Activated naive CD4-positive, alpha-beta T cell treated with anti-CD3 and anti-CD28 coated beads, Interleukin-2, amount 10 ng/mL, durations not matched to agents 7 days and 5 days (primary cell): ENCODE data around the gene PIWIL4.

Experiments
- CTCF ChIA-PET: fragments of 350-600 bp; sonication (Branson Sonifier 250); formaldehyde crosslinking; loops from one replicate; lab custom pipeline; 2021; ENCODE audit warnings: antibody characterized with exemption; lab: Charles Lee
- DNase-seq: peaks from one replicate; pipeline ENCODE4 v3.0.0-alpha.2; 2020
- H3K27ac Mint-ChIP-seq: one replicate; pipeline ENCODE4 v1.8.0; 2021; ENCODE audit warnings: mild to moderate bottlenecking, moderate library complexity, mixed read lengths
- H3K27me3 Mint-ChIP-seq: one replicate; pipeline ENCODE4 v1.8.0; 2021; ENCODE audit warnings: mild to moderate bottlenecking, mixed read lengths
- H3K36me3 Mint-ChIP-seq: one replicate; pipeline ENCODE4 v1.8.0; 2021; ENCODE audit warnings: mixed read lengths
- H3K4me1 Mint-ChIP-seq: one replicate; pipeline ENCODE4 v1.8.0; 2021; ENCODE audit warnings: mixed read lengths
- H3K4me3 Mint-ChIP-seq: one replicate; pipeline ENCODE4 v1.8.0; 2021; ENCODE audit warnings: mild to moderate bottlenecking, moderate library complexity, mixed read lengths
- H3K9me3 Mint-ChIP-seq: one replicate; pipeline ENCODE4 v1.8.0; 2021; ENCODE audit warnings: mixed read lengths

The PIWIL4 gene

DNA sequence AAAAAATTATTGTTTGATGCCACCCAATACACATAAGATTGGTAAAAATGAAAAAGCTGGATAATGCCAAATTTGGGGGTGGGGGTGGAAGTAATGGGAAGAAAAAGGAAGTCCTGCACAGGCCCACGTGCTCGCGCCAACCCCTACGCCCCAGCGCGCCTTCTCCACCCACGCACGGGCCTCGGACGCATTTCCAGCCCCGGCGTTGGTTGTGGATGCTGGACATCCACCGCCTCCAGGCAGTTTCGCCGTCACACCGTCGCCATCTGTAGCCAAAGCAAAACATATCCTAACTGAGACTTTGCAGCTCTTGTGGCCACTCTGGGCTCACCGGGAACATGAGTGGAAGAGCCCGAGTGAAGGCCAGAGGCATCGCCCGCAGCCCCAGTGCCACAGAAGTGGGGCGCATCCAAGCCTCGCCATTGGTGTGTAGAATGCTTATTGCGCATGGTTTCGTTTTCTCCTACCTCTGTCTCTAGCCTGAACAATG lies at the start of gene PIWIL4:
Gene PIWIL4 (plus strand): TSS at position 188 of the 490 bp plus-strand sequence. CDS start 151 bp downstream, at position 339.
- no peak within 1 kb of the TSS for H3K4me3 Mint-ChIP-seq

DNA sequence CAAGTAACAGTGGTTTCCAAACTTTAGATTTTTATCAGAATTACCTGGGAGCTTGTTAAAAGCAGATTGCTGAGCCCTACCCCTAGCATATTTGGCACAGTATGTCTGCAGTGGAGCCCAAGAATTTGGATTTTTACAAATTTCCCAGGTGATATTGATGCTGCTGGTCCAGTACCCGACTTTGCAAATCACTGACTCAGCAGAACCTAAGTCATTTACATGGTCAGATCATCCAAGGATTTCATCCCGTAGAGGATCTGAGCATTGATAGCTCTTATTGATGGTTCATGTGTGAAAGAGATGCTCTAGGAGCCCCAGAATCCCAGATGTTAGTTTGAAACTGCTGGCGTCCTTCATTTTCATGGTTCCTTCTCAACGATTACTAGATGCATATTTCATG lies 48.9 kb upstream of the PIWIL4 start:
- peaks cover 22% of the 10 kb centered on the region for H3K27me3 Mint-ChIP-seq
- CTCF ChIA-PET: interaction anchor here (0.6 to 2.0 kb wide), 3 partner anchors 22 to 854 kb away, joined by 3 to 6 read pairs (median 4); no protein-coding TSS in a partner anchor

More for the DNA sequence above, at the start of gene PIWIL4:
- no peak for DNase-seq
- Mint-ChIP-seq H3K9me3 (no peaks in the 10 kb centered on the region), H3K4me1 (no peaks in the 10 kb centered on the region), H3K27ac (no peak within 1 kb of the TSS), H3K27me3 (no peaks in the 10 kb centered on the region), H3K36me3 (no peaks in the 10 kb centered on the region)
- CTCF ChIA-PET: no interaction called here

GRCh38 chr11:94519478-94520084 lies 47.6 kb upstream of the PIWIL4 start:
- no peak overlapping the region for H3K27ac Mint-ChIP-seq
- no peak for DNase-seq
- no peaks in the 10 kb centered on the region for H3K9me3 Mint-ChIP-seq
- no peaks in the 10 kb centered on the region for H3K4me1 Mint-ChIP-seq
- H3K36me3 Mint-ChIP-seq: no peaks in the 10 kb centered on the region
- CTCF ChIA-PET: interaction anchor here (0.6 to 1.8 kb wide), 4 partner anchors 9 to 605 kb away, joined by 3 to 6 read pairs (median 5); no protein-coding TSS in a partner anchor
- peaks cover 19% of the 10 kb centered on the region for H3K27me3 Mint-ChIP-seq
- no peak overlapping the region for H3K4me3 Mint-ChIP-seq

More for the DNA sequence above, 48.9 kb upstream of the PIWIL4 start:
- DNase-seq: no peak
- no peaks in the 10 kb centered on the region for H3K36me3 Mint-ChIP-seq
- no peaks in the 10 kb centered on the region for H3K4me1 Mint-ChIP-seq
- no peak overlapping the region for H3K4me3 Mint-ChIP-seq
- H3K9me3 Mint-ChIP-seq: no peaks in the 10 kb centered on the region
- H3K27ac Mint-ChIP-seq: no peak overlapping the region

- Mint-ChIP-seq H3K27me3 (peaks cover 16% of the 10 kb centered on the region), H3K36me3 (no peaks in the 10 kb centered on the region), H3K9me3 (no peaks in the 10 kb centered on the region), H3K27ac (no peak overlapping the region), H3K4me1 (no peaks in the 10 kb centered on the region), H3K4me3 (no peak overlapping the region)
- DNase-seq: no peak
- CTCF ChIA-PET: interaction anchor here (0.8 to 1.2 kb wide), 6 partner anchors 10 to 626 kb away, joined by 3 to 4 read pairs (median 3); no protein-coding TSS in a partner anchor
Observed at GRCh38 chr11:94521684-94522083, 45.5 kb upstream of the PIWIL4 start.

DNA sequence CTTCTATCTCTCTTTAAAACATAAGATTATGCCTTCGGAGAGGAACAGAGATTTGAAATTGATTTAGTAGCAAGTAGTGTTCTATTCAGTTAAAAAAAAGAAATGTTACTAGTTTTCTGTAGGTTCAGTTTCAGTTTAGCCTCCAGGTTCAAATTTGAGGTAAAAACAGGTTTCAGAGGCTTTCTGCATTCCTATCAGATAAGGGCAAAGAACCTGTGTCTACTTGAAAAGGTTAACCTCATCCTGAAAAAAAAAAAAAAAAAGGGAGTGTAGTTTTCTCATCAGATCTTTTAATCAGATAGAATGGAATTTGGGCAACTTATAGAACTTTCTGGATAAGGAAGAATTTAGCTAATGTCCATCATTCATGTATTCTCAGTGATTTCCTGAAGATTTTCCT lies 42.8 kb upstream of the PIWIL4 start:
- CTCF ChIA-PET: interaction anchor here (1.6 kb wide), 1 partner anchor 628 kb away, joined by 3 read pairs; no protein-coding TSS in a partner anchor
- Mint-ChIP-seq H3K27ac (no peak overlapping the region), H3K36me3 (no peaks in the 10 kb centered on the region)

DNA sequence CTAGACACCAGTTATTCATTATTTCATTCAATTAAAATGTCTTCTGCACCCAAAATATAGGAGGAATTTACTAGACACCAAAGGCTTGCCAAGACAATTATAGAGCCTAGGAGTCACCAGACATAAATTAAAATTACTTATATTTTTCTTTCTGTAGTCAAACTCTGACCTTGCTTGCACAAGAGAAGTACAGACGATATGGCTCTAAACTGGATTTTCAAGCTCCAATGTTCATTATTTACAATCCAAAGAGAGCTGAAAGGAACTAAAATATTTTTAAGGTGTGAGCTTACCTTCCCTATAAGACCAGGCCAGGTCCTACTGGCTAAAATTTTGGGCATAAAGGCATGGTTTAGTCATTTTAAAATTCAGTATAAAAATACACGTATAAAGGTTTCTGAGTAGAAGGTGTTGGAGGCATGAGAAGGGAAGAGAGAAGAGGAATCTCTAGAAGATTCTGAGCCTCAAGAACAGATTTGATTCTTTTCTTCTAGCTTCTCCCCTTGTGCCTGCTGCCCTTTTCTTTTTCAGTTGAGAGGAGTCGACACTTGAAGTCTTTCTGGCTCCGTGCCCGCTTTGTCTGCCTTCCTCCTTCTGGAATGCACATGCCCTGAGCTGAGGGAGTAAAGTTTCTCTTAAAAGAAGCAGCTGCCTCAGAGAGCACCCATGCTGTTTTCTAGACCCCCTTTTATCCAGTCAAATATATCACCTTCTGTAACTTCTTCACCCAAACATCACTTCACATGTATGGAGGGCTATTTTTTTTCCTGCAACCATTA lies 41.4 kb upstream of the PIWIL4 start:
- Mint-ChIP-seq H3K27me3 (peaks cover 26% of the 10 kb centered on the region), H3K36me3 (no peaks in the 10 kb centered on the region), H3K9me3 (no peaks in the 10 kb centered on the region), H3K4me3 (no peak overlapping the region), H3K4me1 (no peaks in the 10 kb centered on the region), H3K27ac (no peak overlapping the region)
- CTCF ChIA-PET: interaction anchor here (0.8 to 1.0 kb wide), 2 partner anchors 98 to 372 kb away, joined by 3 read pairs; no protein-coding TSS in a partner anchor
- DNase-seq: no peak

More for the DNA sequence above, 42.8 kb upstream of the PIWIL4 start:
- no peak overlapping the region for H3K4me3 Mint-ChIP-seq
- no peaks in the 10 kb centered on the region for H3K9me3 Mint-ChIP-seq
- H3K4me1 Mint-ChIP-seq: no peaks in the 10 kb centered on the region
- DNase-seq: no peak
- H3K27me3 Mint-ChIP-seq: peaks cover 26% of the 10 kb centered on the region

- CTCF ChIA-PET: interaction anchor here (1.0 kb wide), 1 partner anchor 97 kb away, joined by 3 read pairs; no protein-coding TSS in a partner anchor
- Mint-ChIP-seq H3K27ac (no peak overlapping the region), H3K9me3 (no peaks in the 10 kb centered on the region), H3K27me3 (peaks cover 34% of the 10 kb centered on the region), H3K4me1 (no peaks in the 10 kb centered on the region), H3K4me3 (no peak overlapping the region), H3K36me3 (no peaks in the 10 kb centered on the region)
- DNase-seq: no peak
Observed at GRCh38 chr11:94526645-94527438, 40.3 kb upstream of the PIWIL4 start.

DNA sequence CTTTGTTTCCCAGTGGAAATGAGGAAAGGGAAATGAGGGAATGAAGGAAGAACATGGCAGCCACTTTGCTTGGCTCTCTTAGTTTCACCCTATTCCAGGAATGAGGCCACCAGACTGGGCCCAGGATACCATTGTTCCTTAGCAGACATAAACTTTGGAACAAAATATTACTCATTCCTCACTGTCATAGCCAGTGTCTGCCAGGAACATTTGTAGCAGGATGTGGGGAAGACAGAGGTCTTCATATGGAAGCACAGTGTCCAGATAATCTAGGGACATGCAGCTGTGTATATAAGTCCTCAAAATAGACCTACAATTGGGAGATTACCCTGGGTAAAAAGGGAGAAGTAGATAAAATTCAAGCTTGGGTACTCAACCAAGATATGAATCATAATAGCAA lies 38.6 kb upstream of the PIWIL4 start:
- CTCF ChIA-PET: interaction anchor here (1.1 kb wide), 1 partner anchor 9 kb away, joined by 4 read pairs; no protein-coding TSS in a partner anchor
- H3K27ac Mint-ChIP-seq: no peak overlapping the region
- H3K4me3 Mint-ChIP-seq: no peak overlapping the region
- no peaks in the 10 kb centered on the region for H3K36me3 Mint-ChIP-seq
- H3K27me3 Mint-ChIP-seq: peaks cover 35% of the 10 kb centered on the region
- no peaks in the 10 kb centered on the region for H3K4me1 Mint-ChIP-seq
- DNase-seq: no peak
- H3K9me3 Mint-ChIP-seq: no peaks in the 10 kb centered on the region

DNA sequence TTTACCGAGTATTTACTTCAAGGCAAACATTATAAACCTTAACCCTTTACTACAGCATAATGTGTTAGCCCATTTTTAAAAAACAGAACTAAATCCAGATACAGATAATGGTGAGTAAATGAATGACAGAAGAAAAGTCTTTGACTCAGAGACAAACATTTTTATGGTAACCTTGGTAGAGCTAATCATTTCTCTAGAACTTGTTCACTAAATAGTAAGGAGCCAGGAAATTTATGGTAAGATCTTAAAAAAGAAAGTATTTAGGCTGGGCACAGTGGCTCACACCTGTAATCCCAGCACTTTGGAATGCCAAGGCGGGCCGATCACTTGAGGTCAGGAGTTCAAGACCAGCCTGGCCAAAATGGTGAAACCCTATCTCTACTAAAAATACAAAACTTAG lies 35.0 kb upstream of the PIWIL4 start:
- Mint-ChIP-seq H3K27ac (no peak overlapping the region), H3K4me3 (no peak overlapping the region), H3K4me1 (no peaks in the 10 kb centered on the region), H3K36me3 (no peaks in the 10 kb centered on the region), H3K9me3 (no peaks in the 10 kb centered on the region), H3K27me3 (peaks cover 26% of the 10 kb centered on the region)
- no peak for DNase-seq
- CTCF ChIA-PET: no interaction called here

DNA sequence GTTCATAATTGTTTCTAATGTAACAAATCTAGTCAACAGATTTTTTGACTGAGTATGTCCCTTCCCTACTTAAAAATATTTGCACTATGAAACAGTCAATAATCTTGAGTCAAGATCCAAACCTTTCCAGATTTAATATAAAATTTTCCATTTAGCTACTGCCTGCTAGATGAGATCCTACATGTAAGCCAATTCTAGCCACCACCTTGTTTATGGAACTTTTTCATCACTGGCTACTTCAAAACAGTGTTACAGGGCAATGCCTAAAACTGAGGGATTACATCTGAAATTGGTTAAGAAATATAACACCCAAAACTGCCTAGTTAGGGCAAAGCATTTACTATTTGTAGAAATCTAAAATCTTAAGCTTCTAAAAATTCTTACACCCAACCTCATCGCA lies 34.0 kb upstream of the PIWIL4 start:
- Mint-ChIP-seq H3K9me3 (no peaks in the 10 kb centered on the region), H3K36me3 (no peaks in the 10 kb centered on the region), H3K27ac (no peak overlapping the region), H3K4me1 (no peaks in the 10 kb centered on the region), H3K4me3 (no peak overlapping the region), H3K27me3 (peaks cover 30% of the 10 kb centered on the region)
- CTCF ChIA-PET: interaction anchor here (0.6 to 1.0 kb wide), 3 partner anchors 12 to 69 kb away, joined by 3 to 5 read pairs (median 3); no protein-coding TSS in a partner anchor
- DNase-seq: no peak

- no peaks in the 10 kb centered on the region for H3K36me3 Mint-ChIP-seq
- no peak overlapping the region for H3K4me3 Mint-ChIP-seq
- H3K4me1 Mint-ChIP-seq: no peaks in the 10 kb centered on the region
- peaks cover 30% of the 10 kb centered on the region for H3K27me3 Mint-ChIP-seq
- DNase-seq: no peak
- CTCF ChIA-PET: interaction anchor here (0.6 to 1.0 kb wide), 3 partner anchors 13 to 69 kb away, joined by 3 to 5 read pairs (median 3); no protein-coding TSS in a partner anchor
- H3K9me3 Mint-ChIP-seq: no peaks in the 10 kb centered on the region
- H3K27ac Mint-ChIP-seq: no peak overlapping the region
Observed at GRCh38 chr11:94533696-94534630, 33.2 kb upstream of the PIWIL4 start.

DNA sequence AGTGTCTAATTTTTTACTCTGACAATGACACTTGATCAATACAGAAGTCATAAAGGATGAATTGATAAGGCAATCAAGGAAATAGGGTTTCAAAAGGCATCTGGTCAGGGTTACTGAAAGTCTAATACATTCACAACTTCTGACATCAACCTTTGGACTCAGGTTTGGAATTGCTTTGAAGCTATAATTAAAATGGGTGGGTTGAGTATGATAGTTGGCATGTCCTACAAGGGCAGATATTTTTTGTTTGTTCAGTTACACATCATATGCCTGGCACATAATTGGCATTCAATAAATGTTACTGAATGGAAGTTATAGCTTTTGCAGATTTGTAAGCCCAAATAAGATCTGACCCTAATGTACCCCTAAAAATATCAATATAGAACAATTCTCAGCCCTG lies 30.8 kb upstream of the PIWIL4 start:
- no peak overlapping the region for H3K27ac Mint-ChIP-seq
- no peaks in the 10 kb centered on the region for H3K9me3 Mint-ChIP-seq
- DNase-seq: no peak
- no peaks in the 10 kb centered on the region for H3K36me3 Mint-ChIP-seq
- peaks cover 29% of the 10 kb centered on the region for H3K27me3 Mint-ChIP-seq
- no peaks in the 10 kb centered on the region for H3K4me1 Mint-ChIP-seq
- CTCF ChIA-PET: no interaction called here
- no peak overlapping the region for H3K4me3 Mint-ChIP-seq
